B cell (primary cell): Measurements from ENCODE around the gene EPB41. TPM values are rescaled to one million over a fixed set of nuclear protein-coding genes. Genes with fewer than 3 reads are reported as not detected.

ENCODE experiments used
- ATAC-seq: fragments of 200-7000 bp; cut with Tn5 transposase; one replicate; pipeline ENCODE4 v1.10.0; 2021; ENCODE audit warnings: low read depth, mild to moderate bottlenecking, moderate number of reproducible peaks, moderate library complexity
- CTCF ChIA-PET: fragments of 350-600 bp; sonication (Branson Sonifier 250); formaldehyde crosslinking; loops from one replicate; lab custom pipeline; 2021; ENCODE audit warnings: antibody characterized with exemption, inconsistent platforms; lab: Charles Lee
- POLR2A ChIA-PET: fragments of 350-600 bp; sonication (Branson Sonifier 250); formaldehyde crosslinking; loops from one replicate; lab custom pipeline; 2021; ENCODE audit warnings: antibody characterized with exemption; lab: Charles Lee
- DNase-seq: peaks from one replicate; pipeline ENCODE4 v3.0.0; 2013
- H2AFZ ChIP-seq: 2 replicates; pipeline ENCODE4 v1.6.1; 2012; ENCODE audit warnings: mild to moderate bottlenecking, low read depth, low read length; ENCODE audit not compliant: insufficient read depth, poor library complexity, severe bottlenecking
- H3K27ac ChIP-seq, 2 donors: 1 replicate in 1 of 2; 2 replicates in 1 of 2; pipeline ENCODE4 v1.5.1; 2012 to 2013; ENCODE audit warnings: low read length in 2 of 2, mild to moderate bottlenecking in 2 of 2, moderate library complexity in 1 of 2
- H3K27me3 ChIP-seq, 4 experiments: fragments of 200-600 bp in 1 of 4; sonication (generic) in 1 of 4; replicated peaks in 1 of 4; 1 replicate in 2 of 4; 2 replicates in 2 of 4; pipeline versions ENCODE4 v1.6.1 to v1.7.0; 2013 to 2016; ENCODE audit warnings: low read length in 3 of 4, mild to moderate bottlenecking in 2 of 4, mixed read lengths in 1 of 4, moderate library complexity in 1 of 4; ENCODE audit not compliant: insufficient read depth in 4 of 4, control insufficient read depth in 3 of 4; ENCODE audit errors: control extremely low read depth in 1 of 4
- H3K36me3 ChIP-seq, 2 experiments: replicated peaks in 1 of 2; 1 replicate in 1 of 2; 2 replicates in 1 of 2; pipeline versions ENCODE4 v1.6.1 to v1.7.1; 2013; ENCODE audit warnings: low read length in 1 of 2; ENCODE audit not compliant: insufficient read depth in 2 of 2, control insufficient read depth in 1 of 2; ENCODE audit errors: control extremely low read depth in 1 of 2, extremely low read depth in 1 of 2
- H3K4me1 ChIP-seq, 2 donors: fragments of 200-600 bp in 1 of 2; sonication (generic) in 1 of 2; 1 replicate in 1 of 2; 2 replicates in 1 of 2; pipeline versions ENCODE4 v1.5.1 to v1.6.1; 2013 to 2017; ENCODE audit warnings: low read length in 2 of 2; ENCODE audit not compliant: control insufficient read depth in 2 of 2, insufficient read depth in 2 of 2
- H3K4me2 ChIP-seq: replicated peaks from 2 replicates; pipeline ENCODE3; 2012; ENCODE audit warnings: mild to moderate bottlenecking, low read depth, low read length; ENCODE audit not compliant: poor library complexity, severe bottlenecking
- H3K4me3 ChIP-seq, 5 experiments: fragments of 200-600 bp in 1 of 5; sonication (generic) in 1 of 5; 1 replicate in 3 of 5; 2 replicates in 2 of 5; pipeline versions ENCODE4 v1.5.1 to v1.7.0; 2011 to 2016; ENCODE audit warnings: low read length in 4 of 5, mild to moderate bottlenecking in 4 of 5, low read depth in 2 of 5, control low read depth in 1 of 5, moderate library complexity in 1 of 5; ENCODE audit not compliant: insufficient read depth in 1 of 5; ENCODE audit errors: control extremely low read depth in 1 of 5, extremely low read depth in 1 of 5
- H3K79me2 ChIP-seq: fragments of 200-600 bp; sonication (generic); one replicate; pipeline ENCODE4 v1.6.0; 2016; ENCODE audit warnings: low read length; ENCODE audit not compliant: control insufficient read depth, insufficient read depth
- H3K9ac ChIP-seq: fragments of 200-600 bp; sonication (generic); 2 replicates; pipeline ENCODE4 v1.6.1; 2017; ENCODE audit warnings: mild to moderate bottlenecking, low read length, moderate library complexity
- H3K9me3 ChIP-seq, 3 donors: one replicate each; pipeline versions ENCODE4 v1.6.1 to v1.7.1; 2013; ENCODE audit warnings: low read length in 2 of 3; ENCODE audit not compliant: control insufficient read depth in 2 of 3, insufficient read depth in 1 of 3; ENCODE audit errors: control extremely low read depth in 1 of 3
- H4K20me1 ChIP-seq: 2 replicates; pipeline ENCODE4 v1.6.0; 2012; ENCODE audit warnings: mild to moderate bottlenecking, low read length; ENCODE audit not compliant: insufficient read depth, control insufficient read depth, poor library complexity, severe bottlenecking
- H3K27ac Mint-ChIP-seq: one replicate; pipeline ENCODE4 v1.8.0; 2021; ENCODE audit warnings: mixed read lengths
- H3K27me3 Mint-ChIP-seq: one replicate; pipeline ENCODE4 v1.8.0; 2021; ENCODE audit warnings: mixed read lengths
- H3K4me1 Mint-ChIP-seq: one replicate; pipeline ENCODE4 v1.8.0; 2021; ENCODE audit warnings: mixed read lengths
- H3K4me3 Mint-ChIP-seq: one replicate; pipeline ENCODE4 v1.8.0; 2021; ENCODE audit warnings: mixed read lengths
- H3K9me3 Mint-ChIP-seq: one replicate; pipeline ENCODE4 v1.8.0; 2022; ENCODE audit warnings: mixed read lengths; ENCODE audit not compliant: insufficient read depth
- EZH2 ChIP-seq: IDR thresholded peaks from 2 replicates; pipeline ENCODE4 v1.6.1; 2012; ENCODE audit warnings: borderline replicate concordance, low read depth, mild to moderate bottlenecking, moderate library complexity, low read length; ENCODE audit not compliant: insufficient read depth, poor library complexity, severe bottlenecking
- WGBS: methylation state at CpG from one replicate; pipeline ENCODE4 v1.1.5; 2013; ENCODE audit warnings: missing lambda C conversion rate; ENCODE audit not compliant: insufficient coverage; 5-methylcytosine and 5-hydroxymethylcytosine counted together
- intact Hi-C: fragments of 100-400 bp; cut with micrococcal nuclease; formaldehyde crosslinking; loops from one replicate; pipeline ENCODE4 v1.10.0; 2022
- polyA plus RNA-seq: library from polyadenylated mRNA; depleted of rRNA; stranded (reverse); fragments of >200 nt; gene quantifications from 2 replicates; pipeline ENCODE4 v1.2.3, GENCODE V29; 2012
- total RNA-seq, 2 donors: library from RNA; stranded (reverse); fragments of 120-200 nt in 1 of 2; gene quantifications; 1 replicate in 1 of 2; 2 replicates in 1 of 2; pipeline versions ENCODE4 v1.2.3 to v1.2.4, GENCODE V29; 2013 to 2022
- TF ChIP-seq, protein P1 (sequence below): fragments of 200-600 bp; IDR thresholded peaks from one replicate; pipeline ENCODE4 v1.8.0; 2022; ENCODE audit warnings: antibody characterized with exemption, mild to moderate bottlenecking

Gene EPB41
- total and polyA plus RNA-seq, 2 donors (not counting 1 experiment from before 2014, with no cell fraction given), result 45.8 to 186 TPM

DNA sequence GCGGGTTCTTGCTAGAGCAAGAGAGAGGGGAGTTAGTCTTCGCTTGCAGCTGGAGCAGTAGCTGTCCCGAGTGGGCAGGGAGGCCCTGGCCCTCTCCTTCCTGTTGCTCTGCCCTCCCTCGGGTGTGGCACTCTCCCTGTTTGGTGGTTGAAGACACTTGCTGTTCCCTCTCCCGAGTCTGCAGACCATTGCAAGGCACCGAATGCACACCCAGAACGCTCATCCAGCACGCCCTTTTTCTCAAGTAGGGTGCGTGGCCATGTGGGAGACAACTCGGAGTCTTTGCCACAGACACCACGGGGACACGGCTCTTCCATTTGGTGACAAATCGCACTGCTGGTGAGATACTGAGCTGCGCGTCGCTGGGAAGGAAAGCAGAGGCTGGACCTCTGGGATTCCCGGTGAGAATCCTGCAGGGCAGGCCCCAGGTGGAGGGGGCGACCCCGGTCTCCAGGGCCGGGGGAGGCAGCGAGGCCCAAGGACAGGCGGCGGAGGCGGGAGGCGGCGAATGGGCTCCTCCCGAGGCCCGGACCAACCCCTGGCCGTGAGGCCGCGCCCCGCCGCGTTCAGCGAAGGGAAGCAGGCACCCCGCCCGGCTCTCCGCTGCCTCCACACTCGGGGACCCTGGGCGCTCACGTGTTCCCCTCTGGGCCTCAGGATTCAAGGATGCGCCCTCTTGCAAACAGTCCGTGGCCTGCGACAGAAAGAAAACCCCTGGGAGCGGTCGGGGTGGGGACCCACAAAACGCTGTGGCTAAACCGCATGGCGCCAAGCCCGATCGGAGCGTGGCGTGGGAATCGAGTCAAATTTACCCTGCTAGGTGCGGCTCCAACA is 219.7 kb downstream of the EPB41 start:
- Mint-ChIP-seq H3K4me3 (no peak overlapping the region), H3K9me3 (no peaks in the 10 kb centered on the region), H3K27me3 (peaks cover 20% of the 10 kb centered on the region), H3K4me1 (no peaks in the 10 kb centered on the region), H3K27ac (no peak overlapping the region)
- peaks cover 0 to 2% (median 0%) of the 10 kb centered on the region in 4 experiments for H3K27me3 ChIP-seq
- peaks cover 0 to 4% (median 0%) of the 10 kb centered on the region in 3 donors for H3K9me3 ChIP-seq
- H3K27ac ChIP-seq, result no peak overlapping the region
- DNase-seq, result no peak
- H4K20me1 ChIP-seq, result no peaks in the 10 kb centered on the region
- peak overlapping the region; percentile 53 for H3K4me2 ChIP-seq
- no peaks in the 10 kb centered on the region for H3K36me3 ChIP-seq
- POLR2A ChIA-PET, result no interaction called here
- no peaks in the 10 kb centered on the region for H3K79me2 ChIP-seq
- CTCF ChIA-PET, result no interaction called here
- intact Hi-C loops, result no loop called here
- H3K4me3 ChIP-seq, result peak overlapping the region in 1 of 5 experiments; percentile 23
- no peak for ATAC-seq
- TF ChIP-seq EZH2, result no peak
- TF ChIP-seq, protein P1, sequence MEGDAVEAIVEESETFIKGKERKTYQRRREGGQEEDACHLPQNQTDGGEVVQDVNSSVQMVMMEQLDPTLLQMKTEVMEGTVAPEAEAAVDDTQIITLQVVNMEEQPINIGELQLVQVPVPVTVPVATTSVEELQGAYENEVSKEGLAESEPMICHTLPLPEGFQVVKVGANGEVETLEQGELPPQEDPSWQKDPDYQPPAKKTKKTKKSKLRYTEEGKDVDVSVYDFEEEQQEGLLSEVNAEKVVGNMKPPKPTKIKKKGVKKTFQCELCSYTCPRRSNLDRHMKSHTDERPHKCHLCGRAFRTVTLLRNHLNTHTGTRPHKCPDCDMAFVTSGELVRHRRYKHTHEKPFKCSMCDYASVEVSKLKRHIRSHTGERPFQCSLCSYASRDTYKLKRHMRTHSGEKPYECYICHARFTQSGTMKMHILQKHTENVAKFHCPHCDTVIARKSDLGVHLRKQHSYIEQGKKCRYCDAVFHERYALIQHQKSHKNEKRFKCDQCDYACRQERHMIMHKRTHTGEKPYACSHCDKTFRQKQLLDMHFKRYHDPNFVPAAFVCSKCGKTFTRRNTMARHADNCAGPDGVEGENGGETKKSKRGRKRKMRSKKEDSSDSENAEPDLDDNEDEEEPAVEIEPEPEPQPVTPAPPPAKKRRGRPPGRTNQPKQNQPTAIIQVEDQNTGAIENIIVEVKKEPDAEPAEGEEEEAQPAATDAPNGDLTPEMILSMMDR, result no peak
- 65% methylated on average over 55 of the region's 55 CpGs for WGBS
- H2AFZ ChIP-seq, result peak overlapping the region; percentile 42
- H3K9ac ChIP-seq, result peak overlapping the region; percentile 15
- H3K4me1 ChIP-seq, result no peaks in the 10 kb centered on the region

DNA sequence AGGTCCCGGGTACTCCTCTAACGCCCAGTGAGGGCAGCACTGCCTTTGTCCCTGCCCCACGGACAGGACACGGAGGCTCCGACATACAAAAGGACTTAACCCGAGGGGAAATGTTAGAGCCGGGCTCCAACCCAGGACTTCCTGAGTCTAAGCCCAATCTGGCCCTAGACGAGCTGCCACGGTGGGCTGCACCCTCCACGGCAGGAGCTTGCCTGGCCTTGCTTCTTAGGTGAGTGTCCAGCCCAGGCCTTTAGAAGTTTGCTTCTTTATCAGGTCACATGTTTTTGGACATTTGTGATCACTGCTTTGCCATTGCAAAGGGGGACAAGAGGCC is 220.3 kb downstream of the EPB41 start:
- peak overlapping the region; percentile 53 for H3K4me2 ChIP-seq
- Mint-ChIP-seq H3K4me1 (no peaks in the 10 kb centered on the region), H3K4me3 (no peak overlapping the region), H3K27ac (no peak overlapping the region), H3K27me3 (peaks cover 20% of the 10 kb centered on the region), H3K9me3 (no peaks in the 10 kb centered on the region)
- ChIA-PET CTCF (no interaction called here), POLR2A (no interaction called here)
- peaks cover 0 to 4% (median 0%) of the 10 kb centered on the region in 3 donors for H3K9me3 ChIP-seq
- ATAC-seq (no peak), DNase-seq (no peak)
- no peaks in the 10 kb centered on the region for H3K79me2 ChIP-seq
- H3K27me3 ChIP-seq, result peaks cover 0 to 2% (median 0%) of the 10 kb centered on the region in 4 experiments
- intact Hi-C loops, result no loop called here
- peak overlapping the region; percentile 15 for H3K9ac ChIP-seq
- WGBS, result 67% methylated on average over 10 of the region's 10 CpGs
- TF ChIP-seq, protein P1, result no peak
- TF ChIP-seq EZH2, result no peak
- H4K20me1 ChIP-seq, result no peaks in the 10 kb centered on the region
- H3K4me1 ChIP-seq, result no peaks in the 10 kb centered on the region
- no peak overlapping the region for H3K27ac ChIP-seq
- peak overlapping the region in 1 of 5 experiments; percentile 23 for H3K4me3 ChIP-seq
- no peaks in the 10 kb centered on the region for H3K36me3 ChIP-seq
- peak overlapping the region; percentile 42 for H2AFZ ChIP-seq
